Caco-2 (cell line): ENCODE measurements around the gene PPP2R2B. TPM values are rescaled to one million over a fixed set of nuclear protein-coding genes. Genes with fewer than 3 reads are reported as not detected.

Source experiments
- BruUV-seq: library from RNA; stranded (reverse); fragments of 400-500 nt; replicated peaks from 2 replicates; lab custom pipeline; 2021; lab: Mats Ljungman, UMichigan
- CTCF ChIA-PET: fragments of 300-600 bp; sonication (Branson Sonifier 250); formaldehyde crosslinking; loops from one replicate; lab custom pipeline; 2022; ENCODE audit warnings: antibody characterized with exemption; lab: Charles Lee
- POLR2A ChIA-PET: fragments of 300-600 bp; sonication (Branson Sonifier 250); formaldehyde crosslinking; loops from one replicate; lab custom pipeline; 2022; ENCODE audit warnings: antibody characterized with exemption; lab: Charles Lee
- DNase-seq, 2 experiments: peaks; one replicate each; pipeline versions ENCODE4 v3.0.0 to v3.0.0-alpha.2; 2020 to 2022
- H3K27me3 ChIP-seq: replicated peaks from 2 replicates; pipeline ENCODE4 v1.6.0; 2011; ENCODE audit warnings: low read length; ENCODE audit not compliant: control insufficient read depth, insufficient read depth
- H3K36me3 ChIP-seq: 2 replicates; pipeline ENCODE4 v1.5.1; 2011; ENCODE audit warnings: low read length; ENCODE audit not compliant: control insufficient read depth, insufficient read depth
- H3K4me1 ChIP-seq: fragments of 250-450 bp; sonication (Bioruptor Pico); 2 replicates; pipeline ENCODE4 v1.5.1; 2020; ENCODE audit warnings: mild to moderate bottlenecking
- H3K4me3 ChIP-seq: 2 replicates; pipeline ENCODE4 v1.5.1; 2011; ENCODE audit warnings: low read depth, mild to moderate bottlenecking, control low read depth, low read length
- H3K9me3 ChIP-seq: fragments of 250-450 bp; sonication (Bioruptor Pico); 2 replicates; pipeline ENCODE4 v1.5.1; 2020; ENCODE audit warnings: mild to moderate bottlenecking, moderate library complexity
- H3K27ac Mint-ChIP-seq: one replicate; pipeline ENCODE4 v1.8.0; 2022; ENCODE audit warnings: mixed read lengths; ENCODE audit not compliant: unreplicated experiment
- H3K27me3 Mint-ChIP-seq: one replicate; pipeline ENCODE4 v1.8.0; 2022; ENCODE audit warnings: mixed read lengths; ENCODE audit not compliant: insufficient read depth, unreplicated experiment
- H3K36me3 Mint-ChIP-seq: one replicate; pipeline ENCODE4 v1.8.0; 2022; ENCODE audit warnings: mild to moderate bottlenecking, mixed read lengths; ENCODE audit not compliant: insufficient read depth, unreplicated experiment
- H3K4me1 Mint-ChIP-seq: one replicate; pipeline ENCODE4 v1.8.0; 2022; ENCODE audit warnings: low read depth, mixed read lengths; ENCODE audit not compliant: unreplicated experiment
- H3K4me3 Mint-ChIP-seq: one replicate; pipeline ENCODE4 v1.8.0; 2022; ENCODE audit warnings: mild to moderate bottlenecking, moderate library complexity, mixed read lengths; ENCODE audit not compliant: unreplicated experiment
- H3K9me3 Mint-ChIP-seq: one replicate; pipeline ENCODE4 v1.8.0; 2022; ENCODE audit warnings: mixed read lengths; ENCODE audit not compliant: unreplicated experiment
- intact Hi-C: fragments of 100-400 bp; cut with micrococcal nuclease; formaldehyde crosslinking; loops from one replicate; pipeline ENCODE4 v1.10.0; 2022; ENCODE audit not compliant: unreplicated experiment
- total RNA-seq: library from RNA; stranded (reverse); gene quantifications from 2 replicates; pipeline ENCODE4 v1.2.3, GENCODE V29; 2022
- TF ChIP-seq, protein P1 (sequence below), 2 experiments: fragments of 200-600 bp in 1 of 2; IDR thresholded peaks; 1 replicate in 1 of 2; 2 replicates in 1 of 2; pipeline versions ENCODE4 v1.5.1 to v1.8.0; 2011 to 2022; ENCODE audit warnings: antibody characterized with exemption in 1 of 2, control low read depth in 1 of 2, inconsistent platforms in 1 of 2, low read depth in 1 of 2, low read length in 1 of 2, mild to moderate bottlenecking in 1 of 2, moderate library complexity in 1 of 2; ENCODE audit not compliant: insufficient read depth in 1 of 2, severe bottlenecking in 1 of 2, unreplicated experiment in 1 of 2

Gene PPP2R2B
- total RNA-seq, 1 experiment from 2014 or later, result 9.8 TPM

DNA sequence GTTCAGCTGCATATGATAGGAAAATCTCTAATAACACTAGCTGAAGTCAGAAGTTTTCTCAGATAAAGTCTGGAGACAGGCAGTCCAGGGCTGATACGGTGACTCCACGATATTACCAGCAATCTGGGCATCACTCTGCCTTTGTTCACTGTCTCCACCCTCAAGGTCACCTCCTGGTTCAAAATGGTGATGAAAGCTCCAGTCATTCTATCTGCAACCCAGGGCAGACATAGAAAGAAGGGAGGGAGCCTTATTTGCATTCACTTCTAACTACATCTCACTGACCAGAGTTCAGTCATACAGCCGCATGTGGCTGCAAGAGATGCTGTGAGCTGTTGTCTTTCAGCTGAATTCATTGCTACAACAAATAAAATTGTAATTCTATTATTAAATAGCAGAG is 340.1 kb downstream of the PPP2R2B start:
- Mint-ChIP-seq H3K9me3 (no peaks in the 10 kb centered on the region), H3K27me3 (no peaks in the 10 kb centered on the region), H3K4me3 (no peak overlapping the region), H3K4me1 (peaks cover 12% of the 10 kb centered on the region), H3K27ac (no peak overlapping the region), H3K36me3 (no peaks in the 10 kb centered on the region)
- H3K36me3 ChIP-seq, result no peaks in the 10 kb centered on the region
- H3K27me3 ChIP-seq, result no peaks in the 10 kb centered on the region
- TF ChIP-seq, protein P1, sequence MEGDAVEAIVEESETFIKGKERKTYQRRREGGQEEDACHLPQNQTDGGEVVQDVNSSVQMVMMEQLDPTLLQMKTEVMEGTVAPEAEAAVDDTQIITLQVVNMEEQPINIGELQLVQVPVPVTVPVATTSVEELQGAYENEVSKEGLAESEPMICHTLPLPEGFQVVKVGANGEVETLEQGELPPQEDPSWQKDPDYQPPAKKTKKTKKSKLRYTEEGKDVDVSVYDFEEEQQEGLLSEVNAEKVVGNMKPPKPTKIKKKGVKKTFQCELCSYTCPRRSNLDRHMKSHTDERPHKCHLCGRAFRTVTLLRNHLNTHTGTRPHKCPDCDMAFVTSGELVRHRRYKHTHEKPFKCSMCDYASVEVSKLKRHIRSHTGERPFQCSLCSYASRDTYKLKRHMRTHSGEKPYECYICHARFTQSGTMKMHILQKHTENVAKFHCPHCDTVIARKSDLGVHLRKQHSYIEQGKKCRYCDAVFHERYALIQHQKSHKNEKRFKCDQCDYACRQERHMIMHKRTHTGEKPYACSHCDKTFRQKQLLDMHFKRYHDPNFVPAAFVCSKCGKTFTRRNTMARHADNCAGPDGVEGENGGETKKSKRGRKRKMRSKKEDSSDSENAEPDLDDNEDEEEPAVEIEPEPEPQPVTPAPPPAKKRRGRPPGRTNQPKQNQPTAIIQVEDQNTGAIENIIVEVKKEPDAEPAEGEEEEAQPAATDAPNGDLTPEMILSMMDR (IDR thresholded peaks at IDR 0.05; ENCODE audit: insufficient read depth in 1 of 2, low read depth in 1 of 2, low read length in 1 of 2, severe bottlenecking in 1 of 2, unreplicated experiment in 1 of 2), result no peak
- CTCF ChIA-PET, result interaction anchor here (0.5 kb wide), 1 partner anchor 559 kb away, joined by 3 read pairs; no protein-coding TSS in a partner anchor
- H3K9me3 ChIP-seq, result no peaks in the 10 kb centered on the region
- intact Hi-C loops, result no loop called here
- no peak for DNase-seq
- no peak overlapping the region for H3K4me3 ChIP-seq
- BruUV-seq, result no TSS peak
- no peaks in the 10 kb centered on the region; the same call in 1 of the 2 replicates for H3K4me1 ChIP-seq
- POLR2A ChIA-PET, result no interaction called here

DNA sequence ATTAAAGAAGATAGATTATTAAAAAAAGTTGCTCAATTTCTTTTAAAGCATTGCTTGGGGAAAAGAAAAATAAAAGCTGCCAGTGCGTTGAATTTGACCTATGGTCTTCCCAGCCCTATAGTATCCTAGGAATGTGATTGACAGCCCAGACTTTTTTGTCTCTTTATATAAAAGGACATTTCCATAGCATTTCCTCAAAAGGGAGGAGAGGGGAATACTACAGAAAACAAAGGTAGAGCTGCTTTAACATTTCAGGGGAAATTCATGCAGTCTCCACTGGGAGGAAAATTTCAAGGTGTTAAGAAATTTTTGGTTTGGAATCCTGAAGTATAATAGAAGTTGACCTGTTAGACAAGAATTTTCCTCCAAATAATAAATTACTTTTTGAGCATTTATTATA is 344.7 kb downstream of the PPP2R2B start:
- no peaks in the 10 kb centered on the region for H3K4me1 Mint-ChIP-seq
- intact Hi-C loops, result loop anchor here (1.0 to 5.0 kb wide), 3 partner anchors 432 to 1043 kb away; no protein-coding TSS in a partner anchor
- DNase-seq, result no peak
- TF ChIP-seq, protein P1 (IDR thresholded peaks at IDR 0.05; ENCODE audit: insufficient read depth in 1 of 2, low read depth in 1 of 2, low read length in 1 of 2, severe bottlenecking in 1 of 2, unreplicated experiment in 1 of 2), result no peak
- CTCF ChIA-PET, result interaction anchor here (0.6 to 1.6 kb wide), 18 partner anchors 8 to 1045 kb away, joined by 3 to 14 read pairs (median 4); no protein-coding TSS in a partner anchor
- H3K36me3 Mint-ChIP-seq, result no peaks in the 10 kb centered on the region
- H3K27me3 ChIP-seq, result no peaks in the 10 kb centered on the region
- H3K4me3 ChIP-seq, result no peak overlapping the region
- H3K4me1 ChIP-seq, result no peaks in the 10 kb centered on the region
- no peak overlapping the region for H3K4me3 Mint-ChIP-seq
- no peak overlapping the region for H3K27ac Mint-ChIP-seq
- POLR2A ChIA-PET, result no interaction called here
- no TSS peak for BruUV-seq
- no peaks in the 10 kb centered on the region for H3K9me3 ChIP-seq
- no peaks in the 10 kb centered on the region for H3K9me3 Mint-ChIP-seq
- no peaks in the 10 kb centered on the region for H3K36me3 ChIP-seq
- H3K27me3 Mint-ChIP-seq, result no peaks in the 10 kb centered on the region

DNA sequence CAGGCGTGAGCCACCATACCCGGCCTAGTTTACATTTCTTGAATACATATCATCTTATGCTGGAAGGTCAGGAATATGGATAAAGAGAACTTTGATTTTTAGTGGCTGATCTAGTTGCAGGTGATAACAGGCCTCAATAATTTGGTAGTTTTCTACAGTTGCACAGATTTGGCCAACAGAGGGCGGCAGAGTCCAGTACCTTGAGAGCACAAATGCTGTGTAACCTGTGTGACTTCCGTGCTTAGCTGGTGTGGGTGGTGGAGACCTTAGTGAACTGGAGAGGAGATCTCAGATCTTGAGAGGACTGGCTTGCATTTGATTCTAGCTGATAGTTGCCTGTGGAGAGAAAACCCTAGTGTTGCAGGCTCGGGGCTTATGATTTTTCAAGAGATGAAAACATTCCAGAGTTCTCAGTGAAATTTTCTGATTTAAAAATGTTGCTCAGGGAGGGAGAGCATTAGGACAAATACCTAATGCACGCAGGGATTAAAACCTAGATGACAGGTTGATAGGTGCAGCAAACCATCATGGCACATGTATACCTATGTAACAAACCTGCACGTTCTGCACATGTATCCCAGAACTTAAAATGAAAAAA is 345.2 kb downstream of the PPP2R2B start:
- Mint-ChIP-seq H3K4me3 (no peak overlapping the region), H3K27me3 (no peaks in the 10 kb centered on the region), H3K27ac (no peak overlapping the region), H3K4me1 (no peaks in the 10 kb centered on the region), H3K36me3 (no peaks in the 10 kb centered on the region), H3K9me3 (no peaks in the 10 kb centered on the region)
- TF ChIP-seq, protein P1 (IDR thresholded peaks at IDR 0.05; ENCODE audit: insufficient read depth in 1 of 2, low read depth in 1 of 2, low read length in 1 of 2, severe bottlenecking in 1 of 2, unreplicated experiment in 1 of 2), result peak; percentile 86 to 90
- ChIA-PET CTCF (interaction anchor here (0.6 to 1.6 kb wide), 18 partner anchors 9 to 1045 kb away, joined by 3 to 14 read pairs (median 4); no protein-coding TSS in a partner anchor), POLR2A (no interaction called here)
- DNase-seq, result peak; percentile 81 to 82
- intact Hi-C loops, result loop anchor here (1.0 to 5.0 kb wide), 3 partner anchors 433 to 1044 kb away; no protein-coding TSS in a partner anchor
- Histone ChIP-seq H3K9me3 (no peaks in the 10 kb centered on the region), H3K4me1 (no peaks in the 10 kb centered on the region), H3K4me3 (no peak overlapping the region), H3K27me3 (no peaks in the 10 kb centered on the region), H3K36me3 (no peaks in the 10 kb centered on the region)
- BruUV-seq, result no TSS peak
